ENCODE measurements around the gene E2F3.
A peak's percentile ranks its signal among the peaks of the same experiment; 100 is the strongest.

Gene E2F3

DNA sequence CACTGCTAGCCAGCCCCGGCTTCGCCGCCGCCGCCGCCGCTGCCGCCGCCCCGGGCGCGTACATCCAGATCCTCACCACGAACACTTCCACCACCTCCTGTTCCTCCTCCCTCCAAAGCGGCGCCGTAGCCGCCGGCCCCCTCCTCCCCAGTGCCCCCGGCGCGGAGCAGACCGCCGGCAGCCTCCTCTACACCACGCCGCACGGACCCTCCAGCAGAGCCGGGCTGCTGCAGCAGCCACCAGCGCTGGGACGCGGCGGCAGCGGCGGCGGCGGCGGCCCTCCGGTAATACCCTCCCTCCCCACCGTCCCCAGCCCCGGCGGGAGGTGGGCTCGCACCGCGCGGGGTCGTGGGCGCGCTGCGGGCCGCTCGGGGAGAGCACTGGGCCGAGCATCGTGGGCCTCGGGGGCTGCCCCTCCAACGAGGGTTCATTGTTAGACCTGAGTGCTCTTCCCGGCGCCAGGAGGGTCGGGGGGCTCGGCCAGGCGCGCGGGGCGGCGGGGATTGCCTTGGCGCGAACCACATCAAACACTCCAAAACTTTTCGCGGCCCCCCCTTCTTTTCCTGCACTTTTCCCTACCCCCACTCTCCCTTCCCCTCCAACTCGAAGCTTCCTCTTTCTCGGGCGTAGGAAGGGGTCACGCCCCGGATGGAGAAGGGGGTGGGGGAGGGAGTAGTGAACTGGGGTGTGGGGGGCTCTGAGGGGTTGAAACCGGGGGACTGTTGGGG is 827 bp downstream of the E2F3 start:
- peak in 30 of 56 donors; percentile 5 to 64 (median 32) for DNase-seq

DNA sequence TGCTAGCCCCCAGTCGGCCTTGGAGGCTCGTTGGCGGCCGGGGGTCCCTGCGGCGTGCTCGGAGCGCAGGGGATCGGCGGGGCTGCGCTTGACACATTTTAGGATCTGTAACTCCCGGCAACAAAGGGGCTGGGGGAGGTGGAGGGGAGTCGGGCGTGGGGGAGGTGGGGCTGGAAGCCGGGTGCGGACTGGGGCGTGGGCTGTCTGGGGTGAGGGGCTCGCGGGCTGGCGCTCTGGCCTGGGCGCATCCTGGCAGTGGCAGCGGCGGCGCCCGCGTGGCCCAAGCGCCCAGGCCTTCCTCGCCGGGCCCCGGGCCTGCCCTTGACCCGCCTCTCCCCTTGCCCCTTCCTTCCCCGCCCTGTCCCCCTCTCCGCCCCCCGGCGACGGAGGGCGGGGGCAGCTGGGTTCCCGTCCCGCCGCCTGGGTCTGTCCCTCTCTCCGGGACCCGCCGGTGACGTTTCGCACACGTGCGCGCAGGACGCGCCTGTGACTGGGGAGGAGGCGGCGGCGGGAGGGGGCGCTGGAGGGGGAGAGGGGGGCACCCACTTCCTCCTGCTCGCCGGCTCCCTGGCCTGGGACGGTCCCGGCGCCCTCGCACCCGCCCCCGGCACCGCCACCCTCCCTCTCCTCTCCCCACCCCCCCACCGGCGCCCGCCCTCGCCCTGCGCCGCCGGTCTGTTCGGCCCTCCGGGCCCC is 1.5 kb downstream of the E2F3 start:
- peak in 54 of 56 donors; percentile 16 to 85 (median 64) for DNase-seq

DNA sequence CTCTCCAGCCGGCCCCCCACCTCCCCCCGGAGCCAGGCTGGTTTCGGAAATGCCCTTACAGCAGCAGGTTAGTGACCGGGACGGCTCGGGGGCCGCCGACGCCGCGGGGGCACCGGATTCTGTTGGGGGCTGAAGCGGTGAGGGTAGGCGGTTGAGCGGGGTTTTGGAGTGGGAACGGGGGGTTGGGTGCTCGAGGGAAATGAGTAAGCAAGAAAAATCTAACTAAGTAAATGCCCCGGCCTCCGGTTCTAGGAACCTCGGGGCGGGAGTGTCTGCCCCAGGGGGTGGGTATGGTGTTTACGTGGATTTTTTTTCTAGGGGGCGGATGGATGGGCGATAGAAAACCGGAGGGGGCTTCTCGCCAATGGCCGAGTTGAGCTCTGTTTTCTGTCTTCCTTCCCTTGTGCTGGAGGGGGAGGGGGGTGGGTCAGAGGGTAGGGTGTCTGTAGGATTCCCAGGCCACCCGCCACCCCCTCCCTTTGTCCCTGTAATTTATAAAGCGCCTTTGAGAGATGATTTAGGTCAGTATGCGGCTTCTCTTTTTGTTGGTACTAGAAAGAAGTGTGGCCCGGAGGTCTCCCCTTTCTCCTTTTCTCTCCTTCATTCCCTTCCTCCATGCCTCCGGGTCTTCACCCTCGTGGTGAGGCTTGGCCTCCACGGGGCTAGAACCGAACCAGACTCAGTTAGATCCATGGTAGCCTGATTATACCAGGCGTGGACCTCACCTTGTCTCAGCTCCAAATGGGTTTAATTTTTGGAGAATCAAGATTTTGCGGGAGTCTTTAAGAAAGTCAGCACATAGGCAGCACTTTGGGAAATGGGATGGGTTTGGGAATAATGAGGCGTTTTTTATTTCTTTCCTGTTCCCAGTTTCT is 2.3 kb downstream of the E2F3 start:
- DNase-seq, result peak in 22 of 56 donors; percentile 1 to 75 (median 42)

DNA sequence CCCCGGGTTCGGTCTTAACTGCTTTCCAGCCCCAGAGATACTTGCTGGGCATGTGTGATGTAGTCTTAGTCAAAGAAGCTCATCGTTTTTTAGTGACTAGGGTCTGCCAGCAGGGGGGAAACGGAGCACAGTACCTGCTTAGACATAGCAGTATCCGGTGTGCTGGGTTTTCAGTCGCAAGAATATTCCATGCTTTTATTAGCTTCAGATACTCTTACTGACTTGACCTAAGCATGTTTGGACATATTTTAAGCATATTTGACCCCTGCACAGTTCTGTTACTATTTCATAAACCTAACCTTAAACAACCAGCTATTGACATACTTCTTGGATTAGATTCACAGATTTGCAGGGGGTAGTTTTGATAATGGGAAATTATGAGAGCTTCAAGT is 3.0 kb downstream of the E2F3 start:
- peak in 21 of 56 donors; percentile 1 to 46 (median 9) for DNase-seq

DNA sequence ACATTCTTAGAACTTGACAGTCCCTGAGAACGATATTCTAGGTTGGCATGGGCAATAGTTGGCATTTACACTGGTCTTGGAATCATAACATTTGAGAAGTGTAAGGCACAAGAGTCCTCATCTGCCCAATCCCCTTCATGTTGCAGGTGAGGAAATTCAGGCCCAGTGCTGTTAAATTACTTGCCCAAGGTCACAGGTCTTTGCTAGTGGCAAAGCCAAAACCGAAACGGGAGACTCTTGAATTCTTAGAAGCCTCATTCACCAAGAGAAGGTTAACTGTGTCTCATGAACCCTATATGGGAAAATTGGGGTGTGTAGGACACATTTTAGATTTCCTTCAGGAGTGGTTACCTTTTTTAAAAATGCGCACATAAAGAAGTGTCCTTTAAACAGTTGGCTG is 7.2 kb downstream of the E2F3 start:
- DNase-seq, result no peak

DNA sequence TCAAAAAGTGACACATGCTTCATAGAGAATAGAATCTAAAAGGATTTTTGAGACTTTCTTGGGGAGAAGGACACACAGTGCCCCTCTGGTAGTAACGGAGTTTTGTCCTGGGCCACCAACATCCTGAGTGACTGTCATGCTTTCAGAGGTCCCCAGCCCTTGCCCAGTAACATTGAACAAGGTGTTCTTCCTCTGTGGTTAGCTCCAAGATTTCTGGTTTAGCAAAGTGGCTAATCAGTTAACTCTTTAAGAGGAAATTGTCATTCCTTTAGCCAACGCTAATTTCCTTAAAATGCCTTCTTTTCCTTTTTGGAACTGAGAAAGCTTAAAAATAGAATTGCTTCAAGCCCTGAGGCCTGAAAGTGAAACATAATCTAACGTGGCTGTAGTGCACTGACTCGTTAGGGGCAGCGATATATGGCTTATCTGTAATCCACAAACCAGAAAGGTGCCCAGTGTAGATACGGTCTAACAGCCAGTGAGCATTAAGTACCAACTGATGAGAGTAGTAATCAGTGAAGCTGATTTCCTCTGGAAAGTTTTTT is 7.8 kb downstream of the E2F3 start:
- no peak for DNase-seq

DNA sequence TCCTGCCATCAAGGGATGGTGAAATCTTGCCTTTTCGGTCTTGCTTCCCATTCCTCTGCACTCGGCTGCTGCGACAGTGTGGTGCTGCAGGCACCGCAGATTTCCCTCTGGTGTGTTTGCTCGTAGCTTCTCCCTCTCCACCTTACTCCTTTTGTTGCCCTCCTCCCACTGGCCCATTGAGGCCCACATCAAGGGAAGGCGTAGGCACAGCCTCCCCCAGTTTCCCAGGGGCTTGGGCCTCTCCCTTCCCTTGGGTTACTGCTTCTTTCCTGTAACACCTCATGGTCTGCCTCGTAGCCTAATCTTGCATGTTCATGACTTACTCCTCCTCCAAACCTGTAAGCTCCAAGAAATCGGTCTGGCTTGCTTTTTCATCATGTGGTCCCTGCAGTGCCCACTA is 9.9 kb downstream of the E2F3 start:
- DNase-seq, result no peak

DNA sequence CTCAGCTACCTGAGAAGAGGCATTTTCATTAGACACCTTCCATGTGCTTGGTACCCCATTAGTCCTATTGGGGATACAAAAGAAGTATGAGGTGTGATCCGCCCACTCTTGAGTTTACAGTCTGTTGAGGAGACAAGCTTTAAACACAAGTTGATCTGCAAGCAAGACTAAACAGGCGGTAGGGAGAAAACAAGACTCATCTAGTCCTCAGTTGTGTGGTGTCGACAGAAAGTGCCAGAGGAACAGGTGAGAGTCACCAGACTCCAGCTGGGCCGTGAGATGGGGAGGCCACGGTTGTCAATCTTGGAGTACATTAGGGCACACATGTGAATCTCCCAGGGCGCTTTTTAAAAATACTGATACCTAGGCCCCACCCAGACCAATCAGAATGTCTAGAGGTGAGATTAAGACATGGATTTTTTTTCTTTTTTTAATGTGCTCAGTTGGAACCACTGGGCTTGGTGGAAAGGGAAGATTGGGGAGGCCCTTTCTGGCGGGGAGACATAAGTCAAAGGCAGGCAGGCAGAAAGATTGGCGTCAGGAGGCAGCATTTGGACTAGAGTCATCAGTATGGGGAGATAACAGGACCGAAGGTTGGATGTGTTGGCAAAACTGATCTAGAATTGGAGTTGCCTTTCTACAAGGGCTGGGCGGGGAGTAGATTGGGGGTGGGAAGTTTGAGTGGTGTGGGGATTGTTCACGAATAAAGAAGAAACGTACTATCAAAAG is 10.4 kb downstream of the E2F3 start:
- DNase-seq, result no peak

DNA sequence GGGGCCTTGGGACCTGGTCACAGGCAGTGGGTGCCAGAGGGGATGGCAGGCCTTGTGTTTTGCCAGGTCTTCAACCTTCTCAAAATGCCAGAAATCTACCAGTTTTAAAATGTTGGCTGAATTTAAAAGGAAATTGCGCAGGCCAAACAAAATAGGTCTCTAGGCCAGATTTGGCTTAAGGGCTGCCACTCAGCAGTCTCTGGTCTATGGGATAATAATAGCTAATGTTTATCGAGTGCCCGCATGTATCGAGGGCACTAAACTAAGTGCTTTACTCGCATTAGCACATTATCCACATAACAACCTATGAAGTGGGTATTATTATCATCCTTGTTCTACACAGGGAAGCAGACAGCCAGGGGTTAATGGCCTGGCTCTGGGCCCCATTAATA is 11.0 kb downstream of the E2F3 start:
- DNase-seq, result no peak

DNA sequence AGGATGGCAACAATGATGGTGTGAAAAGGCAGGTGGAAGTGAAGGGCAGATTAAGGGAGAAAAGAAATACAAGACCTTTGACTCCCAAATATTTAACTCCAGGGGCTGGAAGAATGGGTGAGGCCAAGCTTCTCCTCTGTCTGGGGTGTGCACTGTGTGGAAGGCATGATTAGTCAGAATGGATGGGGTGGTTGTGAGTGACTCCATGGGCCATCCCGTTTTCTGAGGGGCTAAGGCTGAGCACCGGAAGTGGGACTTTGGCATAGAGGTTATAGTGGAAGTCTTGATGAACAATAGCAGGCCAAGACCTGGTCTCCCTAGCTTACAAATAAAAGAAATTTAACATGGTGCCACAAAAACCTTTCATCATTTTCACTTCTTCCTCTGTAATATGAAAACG is 12.1 kb downstream of the E2F3 start:
- no peak for DNase-seq

DNA sequence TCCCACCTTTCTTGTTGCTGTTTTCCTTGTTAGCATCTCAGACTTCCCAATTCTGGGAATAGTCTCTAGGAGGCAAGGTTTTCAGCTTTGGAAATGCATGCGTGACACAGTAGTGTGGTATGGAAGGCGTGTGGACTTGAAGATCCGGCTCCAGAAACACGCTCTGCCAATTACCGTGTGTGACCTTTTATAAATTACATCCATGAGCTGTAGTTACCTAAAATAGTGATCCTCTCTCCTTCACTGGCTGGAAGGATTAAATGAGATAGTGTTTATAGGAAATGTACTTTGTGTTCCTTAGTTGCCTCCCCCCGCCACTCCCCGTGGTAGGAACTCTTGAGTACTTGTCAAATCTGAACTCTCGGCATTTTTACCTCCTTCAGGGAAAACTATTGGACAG is 13.0 kb downstream of the E2F3 start:
- no peak for DNase-seq

DNA sequence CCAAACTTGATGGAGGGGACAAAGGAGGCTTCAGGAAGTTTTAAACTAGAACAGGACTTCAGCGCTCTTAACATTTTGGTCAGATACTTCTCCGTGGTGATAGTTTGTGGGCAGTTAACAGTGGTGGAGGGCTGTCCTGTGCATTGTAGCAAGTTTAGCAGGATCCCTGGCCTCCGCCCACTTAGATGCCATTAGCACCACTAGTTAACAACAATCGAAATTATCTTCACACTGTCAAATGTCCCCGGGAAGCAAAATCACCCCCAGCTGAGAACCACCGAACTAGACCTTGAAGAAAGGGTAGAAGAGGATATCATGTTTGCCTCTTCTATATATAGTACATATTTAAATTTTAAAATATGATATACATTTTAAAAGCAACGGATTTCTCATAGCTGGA is 13.6 kb downstream of the E2F3 start:
- DNase-seq, result no peak

DNA sequence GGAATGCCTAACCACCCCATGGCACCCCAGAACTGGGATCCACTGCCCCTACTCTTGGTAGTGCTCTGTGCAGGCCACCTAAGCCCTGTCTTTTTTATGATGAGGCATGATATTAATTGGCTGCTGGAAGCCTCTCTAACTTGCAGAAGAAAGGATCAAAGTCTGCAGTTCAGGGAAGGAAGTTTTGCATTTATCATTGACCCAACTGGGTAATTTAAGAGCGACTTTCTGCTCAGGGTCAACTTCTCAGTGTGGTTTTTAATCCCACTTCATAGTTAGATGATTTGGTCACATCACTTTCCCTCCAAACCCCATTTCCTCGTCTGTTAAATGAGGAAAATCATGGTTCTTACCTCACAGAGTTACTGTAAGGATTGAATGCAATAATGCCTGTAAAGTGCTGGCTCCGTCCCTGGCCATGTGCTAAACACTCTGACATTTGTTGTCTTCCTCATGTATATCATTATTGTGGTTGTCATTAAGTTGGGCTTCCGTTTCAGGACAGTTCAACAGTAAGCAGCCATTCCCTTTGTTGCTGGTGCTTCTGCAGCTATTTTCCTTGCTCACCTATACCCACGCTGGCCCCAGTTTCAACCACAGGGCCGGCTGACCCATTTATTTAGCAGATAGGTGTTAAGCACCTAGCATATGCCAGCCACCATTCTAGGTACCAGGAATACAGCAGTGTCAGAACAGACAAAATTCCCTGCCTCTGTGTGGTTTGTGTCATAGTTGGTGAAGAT is 14.2 kb downstream of the E2F3 start:
- no peak for DNase-seq

DNA sequence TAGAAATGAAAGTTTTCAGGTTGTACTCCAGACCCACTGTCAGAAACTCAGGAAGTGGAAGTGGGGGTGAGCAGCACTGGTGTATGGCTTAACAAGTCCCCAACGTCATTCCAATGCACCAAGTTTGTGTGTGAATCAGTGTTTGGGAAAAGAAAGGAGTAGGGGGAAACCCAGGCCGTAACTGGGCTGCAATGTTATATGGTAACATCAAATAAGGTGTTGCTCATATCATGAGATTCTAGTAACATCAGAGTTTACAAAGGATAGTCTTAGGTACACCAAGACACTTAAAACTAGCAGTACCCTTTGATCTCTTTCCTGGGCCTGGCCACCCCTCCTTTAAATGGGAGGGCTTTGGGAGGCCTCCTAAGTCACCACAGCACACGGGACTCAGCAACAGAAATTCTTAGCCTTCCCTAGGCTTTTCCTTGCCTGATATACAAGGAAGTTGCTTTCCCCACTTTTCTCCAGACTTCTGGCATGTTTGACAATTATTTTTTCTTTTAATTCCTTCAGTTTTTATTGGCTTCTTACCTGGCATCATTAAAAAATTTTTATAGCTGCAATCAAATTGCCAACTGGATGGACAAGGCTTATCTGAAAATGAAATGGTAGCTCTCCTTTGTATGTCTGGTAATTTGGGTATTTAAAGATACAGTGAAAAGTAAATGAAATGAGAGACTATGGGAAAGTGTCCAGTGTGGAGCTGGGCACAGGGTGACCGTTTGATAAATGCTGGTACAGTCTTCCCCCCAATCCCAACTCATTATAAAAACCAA is 15.1 kb downstream of the E2F3 start:
- DNase-seq, result no peak

DNA sequence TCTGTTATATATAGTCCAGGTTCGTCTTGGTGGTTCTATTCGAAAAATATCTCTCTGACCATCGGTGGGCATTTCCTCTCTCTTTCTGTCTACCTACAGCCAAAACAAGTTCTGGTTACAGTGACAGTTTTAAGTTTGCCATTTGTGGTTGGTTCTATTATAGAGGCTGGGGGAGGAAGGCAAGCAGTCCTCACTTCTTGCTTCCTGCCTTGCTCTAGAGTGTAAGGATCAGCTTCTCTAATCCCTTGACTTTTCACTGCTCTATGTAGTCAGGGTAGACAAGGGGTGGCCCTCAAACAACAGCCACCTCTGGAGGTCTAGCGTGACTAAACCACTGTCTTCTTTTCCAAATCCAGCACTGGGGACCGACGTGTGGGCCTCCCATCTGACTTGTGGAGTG is 16.1 kb downstream of the E2F3 start:
- no peak for DNase-seq

DNA sequence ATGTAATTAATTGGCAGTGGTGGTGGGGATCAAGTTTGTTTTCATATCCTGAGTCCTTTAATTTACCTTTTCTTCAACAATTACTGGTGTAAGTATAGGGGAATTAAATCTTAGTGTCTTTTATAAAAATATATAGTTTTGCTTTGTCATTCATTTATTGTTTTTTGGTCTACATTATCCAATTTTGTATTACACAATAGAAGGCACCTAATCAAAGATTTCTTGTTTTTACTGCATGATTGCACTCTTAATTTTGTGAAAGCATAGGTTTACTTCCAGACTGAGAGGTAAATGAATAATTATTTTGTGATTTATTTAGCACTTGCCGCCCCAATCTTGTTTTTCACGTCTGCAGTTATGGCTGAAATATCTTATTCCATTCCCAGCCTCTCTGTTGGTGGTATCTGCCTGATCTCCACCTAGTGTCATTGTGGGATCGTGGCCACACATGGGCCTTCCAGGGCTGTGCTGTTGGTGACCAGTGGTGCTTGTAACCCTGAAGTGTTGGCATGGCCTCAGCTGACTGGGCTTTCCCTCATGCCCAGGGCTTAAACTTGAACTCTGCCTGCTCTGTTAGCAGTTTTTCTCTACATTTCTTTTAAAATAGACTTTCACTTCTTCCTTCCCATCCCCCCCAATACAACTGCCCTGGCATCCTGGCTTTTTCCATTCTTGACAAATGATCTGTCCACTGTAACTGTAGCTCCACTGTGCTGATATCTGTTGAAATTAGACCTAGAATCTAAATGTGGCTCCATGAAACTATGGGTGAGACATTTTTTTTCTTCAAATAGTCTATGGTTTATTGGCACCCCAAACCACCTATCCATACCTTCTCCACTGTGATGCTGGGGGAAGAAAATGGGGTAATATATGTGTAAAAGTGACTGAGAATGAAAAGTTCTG is 24.8 kb downstream of the E2F3 start:
- no peak for DNase-seq

DNA sequence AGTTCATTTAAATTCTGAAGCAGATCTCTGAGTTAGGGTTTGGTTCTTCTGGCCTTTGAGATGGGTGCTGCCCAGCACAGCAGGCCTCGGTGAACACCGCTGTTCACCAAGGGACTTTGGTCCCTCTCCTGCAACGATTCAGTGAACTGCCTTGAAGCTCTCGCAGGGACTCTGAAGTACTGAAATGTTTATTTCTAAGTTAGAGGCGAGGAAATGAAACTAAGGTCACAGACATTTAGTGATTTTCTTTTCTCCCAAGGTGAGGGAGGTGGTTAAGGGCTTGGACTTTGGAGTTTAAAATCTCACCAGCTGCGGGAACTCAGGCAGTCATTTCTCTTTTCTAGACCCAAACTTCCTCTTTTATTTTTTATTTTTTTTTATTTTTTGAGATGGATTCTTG is 26.2 kb downstream of the E2F3 start:
- no peak for DNase-seq

DNA sequence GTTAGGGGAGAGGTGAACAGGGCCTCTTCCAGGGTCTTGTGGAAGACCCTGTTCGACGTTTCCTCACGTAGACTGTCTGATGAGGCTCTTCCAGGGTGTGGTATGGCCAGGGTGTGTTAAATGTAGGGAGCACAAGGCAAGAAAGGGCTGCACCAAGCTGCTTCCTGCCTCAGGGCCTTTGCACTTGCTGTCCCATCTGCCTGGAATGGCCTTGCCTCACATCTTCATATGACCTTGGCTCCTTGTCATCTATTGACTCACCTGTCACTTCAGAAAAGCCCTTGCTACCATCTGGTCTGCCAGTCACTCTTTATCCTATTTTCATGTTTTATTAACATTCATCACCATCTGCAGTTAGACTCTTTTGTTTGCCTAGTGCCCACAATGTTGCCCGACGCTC is 31.0 kb downstream of the E2F3 start:
- DNase-seq, result no peak

DNA sequence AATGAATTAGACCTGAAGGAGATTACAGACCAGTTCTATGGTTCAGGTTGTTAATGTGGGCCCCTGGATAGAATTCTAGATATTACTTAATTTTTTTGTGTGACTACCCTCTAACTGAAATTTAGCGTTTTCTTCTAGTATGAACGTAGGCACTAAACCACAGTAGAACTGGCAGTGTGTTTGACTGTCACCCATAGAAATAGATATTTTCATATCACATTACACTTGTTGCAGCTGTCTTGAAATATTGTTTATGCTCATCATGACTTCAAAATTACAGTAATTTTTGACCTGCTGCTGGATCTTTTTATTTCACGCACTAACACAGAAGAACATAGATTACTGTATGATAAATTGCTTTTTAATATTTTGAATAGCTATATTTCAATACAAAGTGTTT is 31.6 kb downstream of the E2F3 start:
- no peak for DNase-seq
